ENCODE data around the gene PPP1R27. TPM values are rescaled to one million over a fixed set of nuclear protein-coding genes. Genes with fewer than 3 reads are reported as not detected.

The PPP1R27 gene
- total RNA-seq, 2 experiments from 2014 or later, result not detected

GRCh38 chr17:81821603-81822311 lies 13.1 kb downstream of the PPP1R27 start:
- CTCF ChIA-PET, result interaction anchor here (1.5 kb wide), 1 partner anchor 11 kb away, joined by 3 read pairs; no protein-coding TSS in a partner anchor
- peaks cover 5% of the 10 kb centered on the region for H3K27me3 Mint-ChIP-seq (ENCODE audit: low read depth)
- DNase-seq, result no peak

GRCh38 chr17:81821147-81821546 lies 13.7 kb downstream of the PPP1R27 start:
- Mint-ChIP-seq H3K4me1 (ENCODE audit: low read depth) (peaks cover 3% of the 10 kb centered on the region), H3K36me3 (ENCODE audit: low read depth) (peaks cover 4% of the 10 kb centered on the region), H3K9me3 (no peaks in the 10 kb centered on the region), H3K4me3 (no peak overlapping the region), H3K27ac (no peak overlapping the region), H3K27me3 (ENCODE audit: low read depth) (peaks cover 5% of the 10 kb centered on the region)
- intact Hi-C loops (cut with micrococcal nuclease), result no loop called here
- DNase-seq, result no peak
- CTCF ChIA-PET, result interaction anchor here (1.5 kb wide), 1 partner anchor 11 kb away, joined by 3 read pairs; no protein-coding TSS in a partner anchor

More at GRCh38 chr17:81821603-81822311, 13.1 kb downstream of the PPP1R27 start:
- Mint-ChIP-seq H3K4me1 (ENCODE audit: low read depth) (peaks cover 3% of the 10 kb centered on the region), H3K9me3 (no peaks in the 10 kb centered on the region), H3K27ac (no peak overlapping the region), H3K4me3 (no peak overlapping the region), H3K36me3 (ENCODE audit: low read depth) (peaks cover 4% of the 10 kb centered on the region)
- intact Hi-C loops (cut with micrococcal nuclease), result no loop called here

GRCh38 chr17:81819708-81820107 lies 15.1 kb downstream of the PPP1R27 start:
- Mint-ChIP-seq H3K9me3 (no peaks in the 10 kb centered on the region), H3K4me3 (no peak overlapping the region), H3K36me3 (ENCODE audit: low read depth) (peaks cover 4% of the 10 kb centered on the region), H3K27me3 (ENCODE audit: low read depth) (peaks cover 5% of the 10 kb centered on the region), H3K27ac (no peak overlapping the region), H3K4me1 (ENCODE audit: low read depth) (no peaks in the 10 kb centered on the region)
- no peak for DNase-seq
- intact Hi-C loops (cut with micrococcal nuclease), result no loop called here
- CTCF ChIA-PET, result no interaction called here

- Mint-ChIP-seq H3K36me3 (ENCODE audit: low read depth) (peaks cover 4% of the 10 kb centered on the region), H3K27me3 (ENCODE audit: low read depth) (peaks cover 5% of the 10 kb centered on the region), H3K4me3 (no peak overlapping the region), H3K4me1 (ENCODE audit: low read depth) (no peaks in the 10 kb centered on the region), H3K27ac (no peak overlapping the region), H3K9me3 (no peaks in the 10 kb centered on the region)
- intact Hi-C loops (cut with micrococcal nuclease), result no loop called here
- no peak for DNase-seq
- CTCF ChIA-PET, result no interaction called here
These were observed 17.1 kb downstream of the PPP1R27 start for GRCh38 chr17:81817758-81818147.

- Mint-ChIP-seq H3K4me3 (no peak overlapping the region), H3K36me3 (ENCODE audit: low read depth) (no peaks in the 10 kb centered on the region), H3K27ac (no peak overlapping the region), H3K27me3 (ENCODE audit: low read depth) (peaks cover 5% of the 10 kb centered on the region), H3K4me1 (ENCODE audit: low read depth) (no peaks in the 10 kb centered on the region), H3K9me3 (no peaks in the 10 kb centered on the region)
- intact Hi-C loops (cut with micrococcal nuclease), result no loop called here
- DNase-seq, result no peak
- CTCF ChIA-PET, result no interaction called here
These were observed 19.2 kb downstream of the PPP1R27 start for GRCh38 chr17:81815646-81815986.

- Mint-ChIP-seq H3K4me1 (ENCODE audit: low read depth) (no peaks in the 10 kb centered on the region), H3K4me3 (no peak overlapping the region), H3K27ac (no peak overlapping the region), H3K27me3 (ENCODE audit: low read depth) (peaks cover 10% of the 10 kb centered on the region), H3K36me3 (ENCODE audit: low read depth) (no peaks in the 10 kb centered on the region), H3K9me3 (no peaks in the 10 kb centered on the region)
- CTCF ChIA-PET, result no interaction called here
- intact Hi-C loops (cut with micrococcal nuclease), result no loop called here
- DNase-seq, result no peak
These were observed 19.9 kb downstream of the PPP1R27 start for GRCh38 chr17:81814748-81815645.

- no peaks in the 10 kb centered on the region for H3K9me3 Mint-ChIP-seq
- CTCF ChIA-PET, result no interaction called here
- intact Hi-C loops (cut with micrococcal nuclease), result no loop called here
These were observed 20.8 kb downstream of the PPP1R27 start for GRCh38 chr17:81813861-81814683.

GRCh38 chr17:81813371-81813684 lies 21.5 kb downstream of the PPP1R27 start:
- Mint-ChIP-seq H3K27me3 (ENCODE audit: low read depth) (peaks cover 20% of the 10 kb centered on the region), H3K4me3 (no peak overlapping the region), H3K27ac (no peak overlapping the region), H3K4me1 (ENCODE audit: low read depth) (no peaks in the 10 kb centered on the region), H3K36me3 (ENCODE audit: low read depth) (no peaks in the 10 kb centered on the region), H3K9me3 (no peaks in the 10 kb centered on the region)
- CTCF ChIA-PET, result no interaction called here
- intact Hi-C loops (cut with micrococcal nuclease), result no loop called here
- DNase-seq, result no peak

More at GRCh38 chr17:81813861-81814683, 20.8 kb downstream of the PPP1R27 start:
- H3K27me3 Mint-ChIP-seq (ENCODE audit: low read depth), result peaks cover 17% of the 10 kb centered on the region
- no peaks in the 10 kb centered on the region for H3K4me1 Mint-ChIP-seq (ENCODE audit: low read depth)
- no peaks in the 10 kb centered on the region for H3K36me3 Mint-ChIP-seq (ENCODE audit: low read depth)
- H3K4me3 Mint-ChIP-seq, result no peak overlapping the region
- no peak for DNase-seq
- no peak overlapping the region for H3K27ac Mint-ChIP-seq

GRCh38 chr17:81812571-81813370 lies 22.1 kb downstream of the PPP1R27 start:
- H3K36me3 Mint-ChIP-seq (ENCODE audit: low read depth), result no peaks in the 10 kb centered on the region
- intact Hi-C loops (cut with micrococcal nuclease), result no loop called here
- H3K4me1 Mint-ChIP-seq (ENCODE audit: low read depth), result no peaks in the 10 kb centered on the region
- no peak overlapping the region for H3K4me3 Mint-ChIP-seq
- H3K27ac Mint-ChIP-seq, result no peak overlapping the region
- peaks cover 20% of the 10 kb centered on the region for H3K27me3 Mint-ChIP-seq (ENCODE audit: low read depth)
- no peaks in the 10 kb centered on the region for H3K9me3 Mint-ChIP-seq
- CTCF ChIA-PET, result no interaction called here
- no peak for DNase-seq

- H3K27me3 Mint-ChIP-seq (ENCODE audit: low read depth), result peaks cover 24% of the 10 kb centered on the region
- no peaks in the 10 kb centered on the region for H3K36me3 Mint-ChIP-seq (ENCODE audit: low read depth)
- no peak overlapping the region for H3K4me3 Mint-ChIP-seq
- no peak for DNase-seq
- intact Hi-C loops (cut with micrococcal nuclease), result no loop called here
- H3K9me3 Mint-ChIP-seq, result no peaks in the 10 kb centered on the region
- CTCF ChIA-PET, result no interaction called here
- no peak overlapping the region for H3K27ac Mint-ChIP-seq
- H3K4me1 Mint-ChIP-seq (ENCODE audit: low read depth), result no peaks in the 10 kb centered on the region
These were observed 22.9 kb downstream of the PPP1R27 start for GRCh38 chr17:81811705-81812570.

GRCh38 chr17:81810892-81811704 lies 23.8 kb downstream of the PPP1R27 start:
- Mint-ChIP-seq H3K4me1 (ENCODE audit: low read depth) (no peaks in the 10 kb centered on the region), H3K4me3 (no peak overlapping the region), H3K36me3 (ENCODE audit: low read depth) (no peaks in the 10 kb centered on the region), H3K9me3 (no peaks in the 10 kb centered on the region), H3K27me3 (ENCODE audit: low read depth) (peaks cover 24% of the 10 kb centered on the region), H3K27ac (no peak overlapping the region)
- DNase-seq, result no peak
- CTCF ChIA-PET, result no interaction called here
- intact Hi-C loops (cut with micrococcal nuclease), result no loop called here

All from activated naive CD4-positive, alpha-beta T cell treated with anti-CD3 and anti-CD28 coated beads for 36 hours (primary cell).